ENCODE measurements around the gene ASCC3. TPM values are rescaled to one million over a fixed set of nuclear protein-coding genes. Genes with fewer than 3 reads are reported as not detected.
A peak's percentile ranks its signal among the peaks of the same experiment; 100 is the strongest.

Gene ASCC3
- total and polyA plus RNA-seq, 2 donors (not counting 1 experiment from before 2014, with no cell fraction given) = 9.0 to 42.3 TPM

DNA sequence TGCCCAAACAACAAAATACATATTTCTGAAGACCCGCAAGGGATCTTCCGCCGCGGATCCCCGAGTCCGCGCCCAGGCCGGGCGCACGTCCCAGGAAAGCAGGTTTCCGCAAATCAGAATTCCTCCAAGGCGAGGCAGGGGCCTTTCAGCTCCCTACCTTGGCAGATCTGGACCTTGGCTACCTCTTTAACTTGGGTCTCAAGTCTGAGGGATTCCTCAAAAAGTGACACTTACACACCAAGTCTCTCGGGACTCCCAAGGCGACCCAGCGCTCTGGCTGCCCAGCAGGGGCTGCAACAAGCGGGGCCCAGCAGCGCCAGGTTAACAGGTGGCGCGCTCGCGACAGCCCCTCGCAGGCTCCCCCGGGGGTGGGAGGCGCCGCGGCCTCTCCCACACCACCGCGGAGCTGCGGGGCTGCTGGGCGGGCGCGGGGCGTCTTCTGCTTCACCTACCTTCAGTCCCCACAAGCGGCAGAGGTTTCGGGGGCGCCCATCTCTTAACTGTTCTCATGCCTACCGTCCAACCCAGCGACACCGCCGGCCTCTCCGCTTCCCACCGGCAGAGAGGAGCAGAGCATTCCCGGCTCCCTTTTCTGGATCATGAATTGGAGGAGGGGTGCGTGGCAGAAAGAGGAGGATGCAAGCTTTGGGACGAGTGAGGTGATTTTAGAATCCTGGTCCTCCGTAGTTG, 416.8 kb downstream of the ASCC3 start:
- H3K4me2 ChIP-seq (replicated peaks; ENCODE audit: low read depth, low read length, poor library complexity, severe bottlenecking) = peak overlapping the region; percentile 40
- Mint-ChIP-seq H3K4me1 (peaks cover 20% of the 10 kb centered on the region), H3K4me3 (no peak overlapping the region), H3K9me3 (ENCODE audit: insufficient read depth) (peaks cover 3% of the 10 kb centered on the region), H3K27ac (no peak overlapping the region), H3K27me3 (peaks cover 73% of the 10 kb centered on the region)
- H3K9me3 ChIP-seq (ENCODE audit: control extremely low read depth in 1 of 3, control insufficient read depth in 2 of 3, insufficient read depth in 1 of 3, low read length in 2 of 3) = peaks cover 7 to 60% (median 17%) of the 10 kb centered on the region in 3 donors
- H3K36me3 ChIP-seq (replicated peaks in 1 of 2; ENCODE audit: control extremely low read depth in 1 of 2, control insufficient read depth in 1 of 2, extremely low read depth in 1 of 2, insufficient read depth in 2 of 2, low read length in 1 of 2) = no peaks in the 10 kb centered on the region
- ChIA-PET POLR2A (no interaction called here), CTCF (no interaction called here)
- DNase-seq = peak; percentile 31
- no peaks in the 10 kb centered on the region for H3K79me2 ChIP-seq (ENCODE audit: control insufficient read depth, insufficient read depth, low read length)
- no peak overlapping the region for H3K27ac ChIP-seq (ENCODE audit: low read length in 2 of 2)
- peaks cover 1 to 92% (median 85%) of the 10 kb centered on the region in 4 experiments for H3K27me3 ChIP-seq (replicated peaks in 1 of 4; ENCODE audit: control extremely low read depth in 1 of 4, control insufficient read depth in 3 of 4, insufficient read depth in 4 of 4, low read length in 3 of 4)
- intact Hi-C loops (cut with micrococcal nuclease) = no loop called here
- peak overlapping the region in 1 of 5 experiments; percentile 9 for H3K4me3 ChIP-seq (ENCODE audit: control extremely low read depth in 1 of 5, extremely low read depth in 1 of 5, insufficient read depth in 1 of 5, low read depth in 2 of 5, low read length in 4 of 5)
- no peak for TF ChIP-seq EZH2 (IDR thresholded peaks at IDR 0.05; ENCODE audit: borderline replicate concordance, insufficient read depth, low read depth, low read length, poor library complexity, severe bottlenecking)
- TF ChIP-seq, protein P1, sequence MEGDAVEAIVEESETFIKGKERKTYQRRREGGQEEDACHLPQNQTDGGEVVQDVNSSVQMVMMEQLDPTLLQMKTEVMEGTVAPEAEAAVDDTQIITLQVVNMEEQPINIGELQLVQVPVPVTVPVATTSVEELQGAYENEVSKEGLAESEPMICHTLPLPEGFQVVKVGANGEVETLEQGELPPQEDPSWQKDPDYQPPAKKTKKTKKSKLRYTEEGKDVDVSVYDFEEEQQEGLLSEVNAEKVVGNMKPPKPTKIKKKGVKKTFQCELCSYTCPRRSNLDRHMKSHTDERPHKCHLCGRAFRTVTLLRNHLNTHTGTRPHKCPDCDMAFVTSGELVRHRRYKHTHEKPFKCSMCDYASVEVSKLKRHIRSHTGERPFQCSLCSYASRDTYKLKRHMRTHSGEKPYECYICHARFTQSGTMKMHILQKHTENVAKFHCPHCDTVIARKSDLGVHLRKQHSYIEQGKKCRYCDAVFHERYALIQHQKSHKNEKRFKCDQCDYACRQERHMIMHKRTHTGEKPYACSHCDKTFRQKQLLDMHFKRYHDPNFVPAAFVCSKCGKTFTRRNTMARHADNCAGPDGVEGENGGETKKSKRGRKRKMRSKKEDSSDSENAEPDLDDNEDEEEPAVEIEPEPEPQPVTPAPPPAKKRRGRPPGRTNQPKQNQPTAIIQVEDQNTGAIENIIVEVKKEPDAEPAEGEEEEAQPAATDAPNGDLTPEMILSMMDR (IDR thresholded peaks at IDR 0.05) = no peak
- H3K9ac ChIP-seq (ENCODE audit: low read length) = no peak overlapping the region
- H2AFZ ChIP-seq (ENCODE audit: insufficient read depth, low read depth, low read length, poor library complexity, severe bottlenecking) = peak overlapping the region; percentile 11
- H3K4me1 ChIP-seq (ENCODE audit: control insufficient read depth in 2 of 2, insufficient read depth in 2 of 2, low read length in 2 of 2) = peaks cover 25 to 41% of the 10 kb centered on the region in 2 donors
- WGBS (ENCODE audit: insufficient coverage) = 15% methylated on average over 35 of the region's 46 CpGs
- H4K20me1 ChIP-seq (ENCODE audit: control insufficient read depth, insufficient read depth, low read length, poor library complexity, severe bottlenecking) = no peaks in the 10 kb centered on the region
- ATAC-seq (ENCODE audit: low read depth) = no peak

DNA sequence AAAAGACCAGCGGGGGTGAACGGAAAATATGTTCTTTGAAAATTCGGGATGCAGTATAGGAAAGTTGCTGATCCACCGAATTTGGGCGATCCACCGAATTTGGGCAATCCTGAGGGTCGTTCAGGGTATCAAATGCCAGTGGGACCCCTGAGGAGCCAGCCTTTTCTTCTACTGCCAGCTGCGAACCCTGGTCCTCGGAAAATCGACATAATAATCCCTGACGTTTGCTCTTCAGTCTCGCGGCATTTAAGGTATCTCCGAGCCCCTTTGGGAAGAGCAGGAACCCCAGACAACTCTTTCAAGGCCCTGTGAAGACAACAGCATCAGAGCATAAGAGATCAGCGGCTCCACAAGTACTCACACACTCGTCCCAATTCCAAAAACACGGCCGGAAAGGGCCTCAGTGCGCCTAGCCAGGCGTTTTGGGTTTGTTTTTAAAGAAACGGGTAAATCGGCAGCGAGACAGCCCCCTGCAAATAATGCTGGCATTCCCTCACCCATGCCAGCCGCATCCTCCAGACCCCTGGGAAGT, 417.4 kb downstream of the ASCC3 start:
- Mint-ChIP-seq H3K27me3 (peaks cover 78% of the 10 kb centered on the region), H3K4me3 (no peak overlapping the region), H3K9me3 (ENCODE audit: insufficient read depth) (peaks cover 3% of the 10 kb centered on the region), H3K4me1 (peaks cover 20% of the 10 kb centered on the region), H3K27ac (peak overlapping the region; percentile 41)
- ChIA-PET POLR2A (no interaction called here), CTCF (no interaction called here)
- TF ChIP-seq, protein P1 (IDR thresholded peaks at IDR 0.05) = no peak
- TF ChIP-seq EZH2 (IDR thresholded peaks at IDR 0.05; ENCODE audit: borderline replicate concordance, insufficient read depth, low read depth, low read length, poor library complexity, severe bottlenecking) = no peak
- peaks cover 1 to 92% (median 88%) of the 10 kb centered on the region in 4 experiments for H3K27me3 ChIP-seq (replicated peaks in 1 of 4; ENCODE audit: control extremely low read depth in 1 of 4, control insufficient read depth in 3 of 4, insufficient read depth in 4 of 4, low read length in 3 of 4)
- no peaks in the 10 kb centered on the region for H4K20me1 ChIP-seq (ENCODE audit: control insufficient read depth, insufficient read depth, low read length, poor library complexity, severe bottlenecking)
- no peak overlapping the region for H3K4me2 ChIP-seq (replicated peaks; ENCODE audit: low read depth, low read length, poor library complexity, severe bottlenecking)
- H3K36me3 ChIP-seq (replicated peaks in 1 of 2; ENCODE audit: control extremely low read depth in 1 of 2, control insufficient read depth in 1 of 2, extremely low read depth in 1 of 2, insufficient read depth in 2 of 2, low read length in 1 of 2) = no peaks in the 10 kb centered on the region
- H3K9ac ChIP-seq (ENCODE audit: low read length) = no peak overlapping the region
- H3K4me1 ChIP-seq (ENCODE audit: control insufficient read depth in 2 of 2, insufficient read depth in 2 of 2, low read length in 2 of 2) = peaks cover 25 to 41% of the 10 kb centered on the region in 2 donors
- intact Hi-C loops (cut with micrococcal nuclease) = no loop called here
- no peaks in the 10 kb centered on the region for H3K79me2 ChIP-seq (ENCODE audit: control insufficient read depth, insufficient read depth, low read length)
- no peak overlapping the region for H3K4me3 ChIP-seq (ENCODE audit: control extremely low read depth in 1 of 5, extremely low read depth in 1 of 5, insufficient read depth in 1 of 5, low read depth in 2 of 5, low read length in 4 of 5)
- 10% methylated on average over 16 of the region's 24 CpGs for WGBS (ENCODE audit: insufficient coverage)
- DNase-seq = peak; percentile 26
- peak overlapping the region; percentile 11 for H2AFZ ChIP-seq (ENCODE audit: insufficient read depth, low read depth, low read length, poor library complexity, severe bottlenecking)
- H3K27ac ChIP-seq (ENCODE audit: low read length in 2 of 2) = no peak overlapping the region
- no peak for ATAC-seq (ENCODE audit: low read depth)
- peaks cover 7 to 55% (median 18%) of the 10 kb centered on the region in 3 donors for H3K9me3 ChIP-seq (ENCODE audit: control extremely low read depth in 1 of 3, control insufficient read depth in 2 of 3, insufficient read depth in 1 of 3, low read length in 2 of 3)
